Measurements from ENCODE around the gene ZMAT5. TPM values are rescaled to one million over a fixed set of nuclear protein-coding genes. Genes with fewer than 3 reads are reported as not detected.

Gene ZMAT5
- total RNA-seq, 1 donor from 2014 or later = 22.6 TPM

GRCh38 chr22:29715240-29715639 is 51.6 kb downstream of the ZMAT5 start:
- CTCF ChIA-PET = no interaction called here
- no peak for DNase-seq
- POLR2A ChIA-PET = no interaction called here
- intact Hi-C loops (cut with micrococcal nuclease) = no loop called here
- peaks cover 5% of the 10 kb centered on the region for H3K4me1 Mint-ChIP-seq
- H3K27ac Mint-ChIP-seq = no peak overlapping the region
- TF ChIP-seq, protein P1, sequence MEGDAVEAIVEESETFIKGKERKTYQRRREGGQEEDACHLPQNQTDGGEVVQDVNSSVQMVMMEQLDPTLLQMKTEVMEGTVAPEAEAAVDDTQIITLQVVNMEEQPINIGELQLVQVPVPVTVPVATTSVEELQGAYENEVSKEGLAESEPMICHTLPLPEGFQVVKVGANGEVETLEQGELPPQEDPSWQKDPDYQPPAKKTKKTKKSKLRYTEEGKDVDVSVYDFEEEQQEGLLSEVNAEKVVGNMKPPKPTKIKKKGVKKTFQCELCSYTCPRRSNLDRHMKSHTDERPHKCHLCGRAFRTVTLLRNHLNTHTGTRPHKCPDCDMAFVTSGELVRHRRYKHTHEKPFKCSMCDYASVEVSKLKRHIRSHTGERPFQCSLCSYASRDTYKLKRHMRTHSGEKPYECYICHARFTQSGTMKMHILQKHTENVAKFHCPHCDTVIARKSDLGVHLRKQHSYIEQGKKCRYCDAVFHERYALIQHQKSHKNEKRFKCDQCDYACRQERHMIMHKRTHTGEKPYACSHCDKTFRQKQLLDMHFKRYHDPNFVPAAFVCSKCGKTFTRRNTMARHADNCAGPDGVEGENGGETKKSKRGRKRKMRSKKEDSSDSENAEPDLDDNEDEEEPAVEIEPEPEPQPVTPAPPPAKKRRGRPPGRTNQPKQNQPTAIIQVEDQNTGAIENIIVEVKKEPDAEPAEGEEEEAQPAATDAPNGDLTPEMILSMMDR (IDR thresholded peaks at IDR 0.05) = no peak
- ATAC-seq (ENCODE audit: low read depth) = no peak
- H3K27me3 Mint-ChIP-seq = peaks cover 45% of the 10 kb centered on the region
- no peaks in the 10 kb centered on the region for H3K9me3 Mint-ChIP-seq
- H3K36me3 Mint-ChIP-seq (ENCODE audit: low read depth) = no peaks in the 10 kb centered on the region
- H3K4me3 Mint-ChIP-seq = no peak overlapping the region

GRCh38 chr22:29713156-29713727 is 53.6 kb downstream of the ZMAT5 start:
- no peak for DNase-seq
- TF ChIP-seq, protein P1 (IDR thresholded peaks at IDR 0.05) = no peak
- Mint-ChIP-seq H3K27ac (no peak overlapping the region), H3K27me3 (peaks cover 31% of the 10 kb centered on the region), H3K4me3 (no peak overlapping the region), H3K4me1 (no peaks in the 10 kb centered on the region), H3K36me3 (ENCODE audit: low read depth) (no peaks in the 10 kb centered on the region), H3K9me3 (no peaks in the 10 kb centered on the region)
- CTCF ChIA-PET = no interaction called here
- intact Hi-C loops (cut with micrococcal nuclease) = no loop called here
- ATAC-seq (ENCODE audit: low read depth) = no peak
- POLR2A ChIA-PET = no interaction called here

GRCh38 chr22:29712119-29712518 is 54.7 kb downstream of the ZMAT5 start:
- ATAC-seq (ENCODE audit: low read depth) = no peak
- Mint-ChIP-seq H3K27ac (no peak overlapping the region), H3K9me3 (no peaks in the 10 kb centered on the region), H3K36me3 (ENCODE audit: low read depth) (no peaks in the 10 kb centered on the region), H3K4me1 (no peaks in the 10 kb centered on the region), H3K4me3 (no peak overlapping the region), H3K27me3 (peaks cover 28% of the 10 kb centered on the region)
- POLR2A ChIA-PET = no interaction called here
- TF ChIP-seq, protein P1 (IDR thresholded peaks at IDR 0.05) = no peak
- intact Hi-C loops (cut with micrococcal nuclease) = no loop called here
- DNase-seq = no peak
- CTCF ChIA-PET = no interaction called here

- TF ChIP-seq, protein P1 (IDR thresholded peaks at IDR 0.05) = no peak
- intact Hi-C loops (cut with micrococcal nuclease) = no loop called here
- Mint-ChIP-seq H3K36me3 (ENCODE audit: low read depth) (no peaks in the 10 kb centered on the region), H3K27ac (no peak overlapping the region), H3K4me1 (no peaks in the 10 kb centered on the region), H3K4me3 (no peak overlapping the region), H3K27me3 (peaks cover 18% of the 10 kb centered on the region), H3K9me3 (no peaks in the 10 kb centered on the region)
- POLR2A ChIA-PET = no interaction called here
- ATAC-seq (ENCODE audit: low read depth) = no peak
- no peak for DNase-seq
- CTCF ChIA-PET = no interaction called here
Observed at GRCh38 chr22:29710922-29711593, 55.7 kb downstream of the ZMAT5 start.

GRCh38 chr22:29710193-29710592 is 56.6 kb downstream of the ZMAT5 start:
- intact Hi-C loops (cut with micrococcal nuclease) = no loop called here
- Mint-ChIP-seq H3K27ac (no peak overlapping the region), H3K4me1 (no peaks in the 10 kb centered on the region), H3K9me3 (no peaks in the 10 kb centered on the region), H3K36me3 (ENCODE audit: low read depth) (no peaks in the 10 kb centered on the region), H3K27me3 (peaks cover 15% of the 10 kb centered on the region), H3K4me3 (no peak overlapping the region)
- TF ChIP-seq, protein P1 (IDR thresholded peaks at IDR 0.05) = no peak
- POLR2A ChIA-PET = no interaction called here
- CTCF ChIA-PET = no interaction called here
- no peak for ATAC-seq (ENCODE audit: low read depth)
- no peak for DNase-seq

Data from activated B cell treated with CpG ODN at 0.5 μM for 24 hours (primary cell).